Astrocyte of the hippocampus (primary cell): Measurements from ENCODE around the gene VDAC1.

Source experiments
- DNase-seq: peaks from one replicate; pipeline ENCODE4 v3.0.0; 2011; ENCODE audit warnings: low read depth, low spot score

Gene VDAC1

DNA sequence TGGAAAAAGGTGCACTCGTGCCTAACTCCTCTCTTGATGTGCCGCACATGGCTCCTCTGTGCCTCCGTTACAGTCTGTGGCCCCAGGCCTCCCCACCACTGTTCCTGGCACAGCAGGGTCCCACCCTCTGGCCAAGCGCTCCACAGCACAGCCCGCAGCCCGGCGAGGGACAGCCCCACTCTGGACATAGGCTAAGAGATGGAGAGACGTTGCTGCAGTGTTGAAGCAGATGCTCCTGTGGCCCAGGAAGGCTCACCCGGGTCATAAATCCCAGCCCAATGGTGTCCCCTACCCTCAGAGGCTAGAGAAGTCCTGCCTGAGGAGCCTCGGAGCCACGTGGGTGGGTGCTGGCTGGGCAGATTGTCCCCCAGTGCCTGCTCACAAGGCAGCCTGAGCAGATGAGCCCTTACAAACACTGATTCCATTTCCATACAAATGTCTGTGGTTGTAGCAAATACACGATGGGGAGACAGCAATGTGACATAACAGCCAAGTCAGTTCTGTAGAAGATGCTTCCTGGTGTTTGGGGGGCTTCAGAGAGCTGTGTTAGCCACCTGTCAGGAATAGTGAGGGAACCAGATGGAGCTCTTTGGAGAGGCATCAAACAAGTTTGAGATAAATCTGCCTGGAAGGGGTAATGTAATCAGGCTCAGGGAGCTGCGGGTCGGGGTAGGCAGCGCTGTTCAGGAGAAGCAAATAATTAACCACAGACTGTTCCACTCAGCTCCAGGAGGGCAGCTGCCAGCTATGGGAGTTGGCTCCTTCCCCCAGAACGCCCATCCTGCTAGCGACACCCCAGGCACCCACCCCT, 78.1 kb downstream of the VDAC1 start:
- DNase-seq = peak; percentile 37

DNA sequence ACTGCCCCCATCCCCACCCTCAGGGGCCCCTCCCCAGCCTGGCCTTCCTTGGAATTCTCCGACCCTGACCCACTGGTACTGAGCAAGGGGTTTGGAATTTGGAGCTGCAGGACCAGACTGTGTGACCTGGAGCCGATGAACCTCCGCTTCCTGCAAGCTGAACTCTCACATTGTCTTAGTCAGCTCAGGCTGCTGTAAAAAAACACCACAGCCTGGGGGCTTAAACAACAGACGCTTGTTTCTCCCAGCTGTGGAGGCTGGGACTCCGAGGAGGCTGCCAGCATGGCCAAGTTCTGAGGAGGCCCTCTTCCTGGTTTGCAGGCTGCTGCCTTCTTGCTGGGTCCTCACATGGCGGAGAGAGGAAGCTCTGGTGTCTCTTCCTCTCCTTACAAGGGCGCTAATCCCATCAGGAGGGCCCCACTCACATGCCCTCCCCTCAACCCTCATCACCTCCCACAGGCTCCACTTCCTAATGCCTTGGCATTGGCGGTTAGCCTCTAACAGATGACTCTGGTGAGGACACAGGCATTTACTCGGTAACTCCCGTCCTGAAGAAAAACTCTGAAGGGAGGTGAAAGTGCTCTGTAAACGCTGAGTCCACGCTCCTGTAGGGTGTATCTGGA, 78.8 kb downstream of the VDAC1 start:
- DNase-seq = no peak

DNA sequence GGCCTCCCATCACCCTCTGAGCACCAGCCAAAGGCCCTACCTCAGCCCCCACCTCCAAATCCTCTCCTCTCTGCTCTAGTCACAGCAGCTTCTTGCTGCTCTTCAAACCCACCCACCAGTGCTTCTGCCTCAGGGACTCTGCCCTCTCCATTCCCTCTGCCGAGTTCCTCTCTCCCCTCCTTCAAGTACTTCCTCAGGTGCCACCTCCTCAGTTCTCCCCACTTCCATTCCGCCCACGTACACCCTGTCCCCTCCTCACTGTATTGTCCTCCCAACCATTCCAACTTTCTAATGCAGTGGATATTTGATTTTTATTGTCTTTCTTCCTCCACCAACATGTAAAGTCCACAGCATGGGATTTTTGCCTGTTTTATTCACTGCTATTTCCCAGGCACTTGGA, 79.5 kb downstream of the VDAC1 start:
- DNase-seq = no peak

DNA sequence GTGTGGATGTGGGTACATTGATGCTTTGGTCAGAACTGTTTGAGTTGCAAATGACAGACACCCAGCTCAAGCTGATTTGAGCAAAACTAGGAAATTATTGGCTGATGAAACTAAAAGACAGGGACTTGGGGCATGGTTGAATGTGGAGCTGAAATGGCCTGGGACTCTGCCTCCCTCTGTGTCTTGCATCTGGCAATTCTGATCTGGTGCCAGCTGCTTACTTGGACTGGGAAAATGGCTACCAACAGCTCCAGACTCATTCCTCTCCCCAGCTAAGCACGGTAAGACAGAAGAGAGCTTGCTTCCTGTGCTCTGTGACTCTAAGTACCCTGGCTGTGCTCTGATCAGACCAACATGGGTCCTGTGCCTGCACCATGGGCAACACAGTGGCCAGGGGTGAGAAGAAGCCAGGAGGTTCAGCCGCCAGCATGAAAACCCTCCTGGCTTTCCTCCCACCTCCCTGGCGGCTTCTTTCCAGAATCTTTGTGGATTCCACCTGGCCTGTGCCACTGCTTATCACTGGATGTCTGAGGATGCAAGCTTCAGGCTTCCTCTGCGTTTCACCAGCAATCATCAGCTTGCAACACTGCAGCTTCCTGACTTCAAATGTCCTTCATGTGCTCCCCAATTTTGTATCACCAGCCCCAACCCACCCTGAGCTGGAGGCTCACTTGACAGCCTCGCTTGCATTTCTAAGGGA, 80.4 kb downstream of the VDAC1 start:
- DNase-seq = no peak

DNA sequence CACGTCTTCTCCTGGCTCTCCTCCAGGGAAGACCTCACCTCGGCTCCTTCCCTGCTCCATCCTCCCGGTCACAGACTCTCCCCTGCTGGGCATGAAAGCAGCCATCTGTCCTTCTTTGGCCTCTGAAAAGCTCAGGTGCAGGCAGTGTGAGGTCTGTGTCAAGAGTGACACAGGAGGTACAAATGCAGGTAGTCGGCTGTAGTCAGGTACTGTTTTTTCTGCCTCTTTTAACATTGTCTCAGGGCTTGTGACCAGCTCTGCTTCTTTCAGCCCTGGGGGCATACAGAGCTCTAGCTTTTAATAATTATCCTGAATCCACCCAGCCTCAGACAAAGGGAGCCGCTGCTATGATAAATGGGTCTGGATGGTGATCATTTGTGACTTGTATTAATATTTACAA, 82.8 kb downstream of the VDAC1 start:
- DNase-seq = no peak
